Stimulated activated CD8-positive, alpha-beta memory T cell treated with anti-CD3 and anti-CD28 coated beads, Interleukin-7, amount 100 ng/mL, for 1 hour (primary cell): ENCODE measurements around the gene BRCA2.

ENCODE experiments used
- DNase-seq, 2 donors: peaks; one replicate each; pipeline ENCODE4 v3.0.0-alpha.2; 2020; ENCODE audit warnings: low read depth in 2 of 2

BRCA2 gene, protein sequence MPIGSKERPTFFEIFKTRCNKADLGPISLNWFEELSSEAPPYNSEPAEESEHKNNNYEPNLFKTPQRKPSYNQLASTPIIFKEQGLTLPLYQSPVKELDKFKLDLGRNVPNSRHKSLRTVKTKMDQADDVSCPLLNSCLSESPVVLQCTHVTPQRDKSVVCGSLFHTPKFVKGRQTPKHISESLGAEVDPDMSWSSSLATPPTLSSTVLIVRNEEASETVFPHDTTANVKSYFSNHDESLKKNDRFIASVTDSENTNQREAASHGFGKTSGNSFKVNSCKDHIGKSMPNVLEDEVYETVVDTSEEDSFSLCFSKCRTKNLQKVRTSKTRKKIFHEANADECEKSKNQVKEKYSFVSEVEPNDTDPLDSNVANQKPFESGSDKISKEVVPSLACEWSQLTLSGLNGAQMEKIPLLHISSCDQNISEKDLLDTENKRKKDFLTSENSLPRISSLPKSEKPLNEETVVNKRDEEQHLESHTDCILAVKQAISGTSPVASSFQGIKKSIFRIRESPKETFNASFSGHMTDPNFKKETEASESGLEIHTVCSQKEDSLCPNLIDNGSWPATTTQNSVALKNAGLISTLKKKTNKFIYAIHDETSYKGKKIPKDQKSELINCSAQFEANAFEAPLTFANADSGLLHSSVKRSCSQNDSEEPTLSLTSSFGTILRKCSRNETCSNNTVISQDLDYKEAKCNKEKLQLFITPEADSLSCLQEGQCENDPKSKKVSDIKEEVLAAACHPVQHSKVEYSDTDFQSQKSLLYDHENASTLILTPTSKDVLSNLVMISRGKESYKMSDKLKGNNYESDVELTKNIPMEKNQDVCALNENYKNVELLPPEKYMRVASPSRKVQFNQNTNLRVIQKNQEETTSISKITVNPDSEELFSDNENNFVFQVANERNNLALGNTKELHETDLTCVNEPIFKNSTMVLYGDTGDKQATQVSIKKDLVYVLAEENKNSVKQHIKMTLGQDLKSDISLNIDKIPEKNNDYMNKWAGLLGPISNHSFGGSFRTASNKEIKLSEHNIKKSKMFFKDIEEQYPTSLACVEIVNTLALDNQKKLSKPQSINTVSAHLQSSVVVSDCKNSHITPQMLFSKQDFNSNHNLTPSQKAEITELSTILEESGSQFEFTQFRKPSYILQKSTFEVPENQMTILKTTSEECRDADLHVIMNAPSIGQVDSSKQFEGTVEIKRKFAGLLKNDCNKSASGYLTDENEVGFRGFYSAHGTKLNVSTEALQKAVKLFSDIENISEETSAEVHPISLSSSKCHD (N-terminal part only)

DNA sequence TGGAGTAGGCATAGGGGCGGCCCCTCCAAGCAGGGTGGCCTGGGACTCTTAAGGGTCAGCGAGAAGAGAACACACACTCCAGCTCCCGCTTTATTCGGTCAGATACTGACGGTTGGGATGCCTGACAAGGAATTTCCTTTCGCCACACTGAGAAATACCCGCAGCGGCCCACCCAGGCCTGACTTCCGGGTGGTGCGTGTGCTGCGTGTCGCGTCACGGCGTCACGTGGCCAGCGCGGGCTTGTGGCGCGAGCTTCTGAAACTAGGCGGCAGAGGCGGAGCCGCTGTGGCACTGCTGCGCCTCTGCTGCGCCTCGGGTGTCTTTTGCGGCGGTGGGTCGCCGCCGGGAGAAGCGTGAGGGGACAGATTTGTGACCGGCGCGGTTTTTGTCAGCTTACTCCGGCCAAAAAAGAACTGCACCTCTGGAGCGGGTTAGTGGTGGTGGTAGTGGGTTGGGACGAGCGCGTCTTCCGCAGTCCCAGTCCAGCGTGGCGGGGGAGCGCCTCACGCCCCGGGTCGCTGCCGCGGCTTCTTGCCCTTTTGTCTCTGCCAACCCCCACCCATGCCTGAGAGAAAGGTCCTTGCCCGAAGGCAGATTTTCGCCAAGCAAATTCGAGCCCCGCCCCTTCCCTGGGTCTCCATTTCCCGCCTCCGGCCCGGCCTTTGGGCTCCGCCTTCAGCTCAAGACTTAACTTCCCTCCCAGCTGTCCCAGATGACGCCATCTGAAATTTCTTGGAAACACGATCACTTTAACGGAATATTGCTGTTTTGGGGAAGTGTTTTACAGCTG is at the start of gene BRCA2, which contains the start of gene ZAR1L:
BRCA2 (plus strand) TSS at position 271 of the 790 bp plus-strand sequence. CDS start 953 bp downstream, outside the sequence.
ZAR1L (minus strand) TSS at position 126 of the 790 bp plus-strand sequence. CDS start 3,438 bp downstream, outside the sequence.
- peak; percentile 63 to 72 for DNase-seq

DNA sequence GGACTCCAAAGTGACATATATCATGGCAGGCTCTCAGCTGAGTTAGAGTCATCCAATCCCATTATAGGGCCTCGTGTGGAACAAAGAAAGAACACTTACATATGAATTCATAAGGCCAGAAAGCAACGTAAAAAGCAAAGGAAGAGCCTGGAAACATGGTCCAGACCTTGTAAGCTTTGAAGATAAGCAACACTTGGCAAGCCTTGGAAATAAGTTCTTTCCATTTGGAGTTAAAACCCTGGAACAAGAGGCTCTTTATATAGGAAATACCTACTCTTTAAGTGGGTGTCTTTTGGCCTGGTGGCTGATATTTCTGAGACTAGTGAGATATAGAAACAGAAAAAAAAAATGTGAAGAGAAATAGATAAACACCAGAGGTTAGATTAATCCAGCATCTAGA is 49.6 kb upstream of the BRCA2 start:
- DNase-seq: no peak

DNA sequence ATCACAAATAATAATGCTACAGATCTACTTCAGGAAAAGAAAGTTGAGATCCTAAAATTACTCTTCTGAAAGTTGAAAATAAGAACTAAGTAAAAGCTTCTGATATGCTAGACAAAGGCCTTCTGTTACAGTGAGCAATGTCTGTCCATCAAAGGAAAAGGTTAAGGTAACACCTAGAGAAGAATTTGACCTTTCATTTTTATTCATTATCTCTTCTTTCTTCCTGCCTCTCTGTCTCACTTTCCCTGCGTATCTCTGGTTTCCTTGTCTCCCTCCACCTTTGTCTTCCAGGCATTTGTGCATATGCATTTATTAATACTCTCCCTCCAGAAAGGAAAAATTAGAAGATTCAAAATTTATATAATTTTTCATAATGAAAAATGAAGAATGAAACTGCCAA is 49.2 kb upstream of the BRCA2 start:
- no peak for DNase-seq

DNA sequence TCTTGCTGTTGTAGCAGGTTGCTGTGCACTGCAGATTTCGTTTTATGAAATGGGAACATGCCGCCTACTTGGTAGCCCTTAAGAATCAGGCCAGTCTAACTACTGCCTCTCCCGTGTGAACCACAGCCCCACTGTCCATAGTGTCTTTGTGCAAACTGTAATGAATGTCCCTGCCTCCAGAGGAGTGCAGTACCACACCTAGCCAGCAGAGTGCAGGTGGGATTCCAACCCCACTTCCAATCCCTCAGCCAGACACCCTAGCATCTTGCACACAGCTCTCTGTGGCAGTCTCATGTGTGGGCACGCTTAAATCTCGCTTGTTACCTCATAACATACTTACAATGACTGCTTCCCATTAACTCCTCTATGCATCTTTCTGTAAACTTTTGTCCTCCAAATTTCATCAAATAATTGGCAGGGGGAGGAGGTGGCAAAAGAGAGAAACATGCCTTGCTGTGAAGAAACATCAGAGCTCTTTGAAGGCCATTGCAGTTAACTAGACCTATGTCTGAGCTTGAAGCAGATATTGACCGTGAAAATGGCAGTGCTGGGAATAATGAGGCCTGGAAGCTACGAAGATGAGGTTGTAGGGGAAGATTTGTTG is 47.4 kb upstream of the BRCA2 start:
- peak in 1 of 2 donors; percentile 6 for DNase-seq

DNA sequence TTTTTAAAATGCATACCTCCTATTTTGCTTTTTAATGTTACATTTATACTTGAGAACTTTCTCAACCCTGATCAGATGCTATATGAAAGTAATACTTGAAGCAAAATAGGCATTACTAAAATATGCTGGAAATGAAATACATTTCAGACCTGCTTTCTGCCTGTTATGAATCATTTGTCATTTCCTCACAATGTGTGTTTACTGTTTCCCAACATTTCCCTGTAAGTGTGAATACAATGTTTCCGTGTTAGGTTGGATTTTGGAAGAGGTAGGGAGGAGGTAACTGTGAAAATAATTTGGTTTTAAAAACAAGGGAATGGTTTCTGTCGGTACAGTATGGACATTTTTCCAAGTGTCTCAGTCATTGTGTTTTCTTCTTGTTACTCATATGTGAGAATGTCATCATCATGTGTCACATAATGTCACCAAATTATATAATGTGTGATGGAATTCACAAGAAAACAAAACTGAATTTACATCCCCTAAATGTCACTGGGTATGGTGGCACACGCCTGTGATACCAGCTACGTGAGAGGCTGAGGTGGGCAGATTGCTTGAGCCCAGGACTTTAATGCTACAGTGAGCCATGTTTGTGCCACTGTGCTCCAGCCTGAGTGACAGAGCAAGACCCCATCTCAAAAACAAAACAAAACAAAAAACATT is 43.2 kb upstream of the BRCA2 start:
- no peak for DNase-seq

DNA sequence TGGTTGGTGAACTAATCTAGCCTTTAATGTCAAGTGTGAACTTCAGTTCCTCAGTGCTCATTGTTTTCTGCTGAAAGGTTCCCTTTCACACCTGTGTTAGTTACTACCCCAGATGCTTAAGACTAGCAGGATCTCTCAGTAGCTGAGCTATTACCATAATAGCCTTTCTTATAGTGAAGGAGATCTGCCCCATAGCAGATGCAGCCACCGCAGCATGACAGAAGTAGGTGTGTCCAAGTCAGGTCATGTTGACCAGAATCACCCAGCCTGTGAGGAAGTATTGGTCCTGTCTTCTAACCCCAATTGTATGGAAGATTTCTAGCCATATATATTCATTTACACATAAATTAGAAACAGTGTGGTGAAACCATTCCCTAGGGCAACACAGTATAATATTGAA is 37.5 kb upstream of the BRCA2 start:
- DNase-seq: no peak

DNA sequence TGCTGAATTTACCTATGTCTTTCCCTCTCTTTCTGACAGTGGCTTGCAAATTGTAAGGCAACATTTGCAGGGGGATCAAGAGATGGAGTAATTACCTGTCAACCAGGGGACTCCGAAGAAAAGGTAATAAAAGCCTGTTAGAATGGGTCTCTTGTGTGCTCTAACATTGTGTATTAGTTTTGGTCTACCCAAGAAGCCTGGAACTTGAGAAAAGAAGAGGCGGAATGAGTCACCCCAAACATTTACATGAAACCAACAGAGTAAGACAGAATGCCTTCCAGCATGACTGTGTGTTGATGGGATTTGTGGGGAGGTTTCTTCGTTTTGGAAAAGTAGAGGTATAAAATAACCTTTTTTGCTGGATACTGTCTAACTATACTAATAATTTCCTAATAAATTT is 36.9 kb upstream of the BRCA2 start:
- no peak for DNase-seq

DNA sequence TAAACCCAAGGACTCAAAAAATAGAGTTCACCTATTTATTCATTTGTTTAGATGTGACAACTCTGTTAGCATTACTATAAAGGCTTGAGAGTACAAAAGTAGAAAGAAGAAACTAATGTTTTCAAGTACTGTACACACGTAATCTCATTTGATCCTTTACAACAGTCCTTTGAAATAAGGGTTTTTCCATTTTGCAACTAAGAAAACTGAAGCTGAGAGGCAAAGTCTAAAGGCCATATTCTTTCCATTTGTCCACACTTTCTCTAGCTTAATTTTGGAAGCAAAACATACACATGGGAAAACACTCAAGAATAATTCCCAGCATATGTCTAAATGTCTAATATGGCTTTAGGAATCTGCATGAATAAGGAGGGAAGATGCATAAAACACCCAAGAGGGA is 34.2 kb upstream of the BRCA2 start:
- no peak for DNase-seq

DNA sequence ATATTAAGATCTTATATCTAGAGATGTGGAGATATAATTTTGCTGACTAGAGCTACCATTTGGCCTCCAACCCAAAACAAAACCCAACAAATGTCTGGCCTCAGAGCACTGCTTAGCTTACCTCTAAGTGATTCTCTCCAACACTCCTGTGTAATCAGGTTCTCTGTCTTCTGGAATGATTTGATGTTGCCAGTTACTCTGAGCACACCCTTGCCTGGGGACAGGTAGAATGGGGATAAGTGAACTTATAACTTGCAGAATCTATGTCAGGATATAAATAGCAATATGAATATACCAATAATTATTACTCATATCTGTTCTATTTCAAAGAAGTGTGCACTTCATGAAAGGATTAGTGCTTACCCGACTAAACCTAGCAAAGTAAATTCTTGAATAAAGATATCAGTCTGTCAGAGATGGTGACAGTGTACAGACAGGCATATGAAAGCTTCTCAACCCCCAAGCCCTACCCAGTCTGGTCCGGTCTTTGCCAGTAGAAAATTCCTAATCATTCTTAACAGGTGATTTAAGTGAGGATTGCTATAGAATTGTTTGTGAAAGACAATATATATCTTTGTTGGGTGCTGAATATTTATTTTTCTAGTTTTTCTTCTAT is 33.1 kb upstream of the BRCA2 start:
- no peak for DNase-seq

DNA sequence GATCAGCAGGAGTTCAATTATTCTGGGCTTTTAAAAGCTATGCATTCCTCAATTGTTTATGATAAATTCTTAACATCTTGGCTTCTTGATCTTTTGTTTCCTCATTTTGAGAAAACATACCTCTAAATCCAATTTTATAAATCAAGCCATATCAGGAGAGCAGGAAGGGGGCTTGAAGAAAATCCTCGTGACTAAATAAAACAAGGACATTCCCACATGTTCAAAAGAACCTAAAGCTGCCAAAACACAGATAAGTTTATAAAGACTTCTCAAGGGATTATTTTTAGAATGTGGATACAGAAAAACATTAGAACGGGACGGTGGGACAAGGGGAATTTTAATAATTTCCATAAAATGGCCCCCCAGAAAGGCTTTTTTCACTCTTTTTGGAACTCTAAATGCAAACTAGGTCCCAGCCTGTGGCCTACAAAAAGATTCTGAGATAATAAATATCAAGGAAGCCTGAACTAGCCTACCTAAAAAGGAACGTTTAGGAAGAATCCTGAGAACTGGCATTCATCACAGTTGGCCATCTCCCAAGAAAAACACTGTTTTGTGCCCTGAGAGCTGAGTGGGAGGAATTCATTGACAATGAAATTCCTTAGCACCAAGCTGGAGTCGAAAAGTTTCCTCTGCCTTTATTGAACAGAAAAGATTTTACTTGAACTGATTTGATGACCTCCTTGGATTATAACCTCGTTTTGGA is 30.2 kb upstream of the BRCA2 start:
- DNase-seq: no peak

DNA sequence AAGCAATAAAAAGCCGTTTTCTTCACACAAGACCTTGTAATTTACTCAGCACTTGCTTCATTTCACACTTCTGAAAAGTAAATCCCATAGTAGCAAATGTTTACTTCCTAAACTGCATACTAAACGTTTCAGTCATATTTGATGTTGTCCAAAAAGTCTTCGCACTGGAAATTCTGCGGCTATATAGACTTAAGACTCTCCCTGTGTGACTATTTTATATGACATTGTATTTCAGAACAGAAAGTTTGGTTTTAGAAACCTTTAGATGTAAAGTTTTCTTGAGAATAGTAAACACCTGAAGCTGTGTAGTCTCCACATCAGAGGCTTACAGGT is 29.7 kb upstream of the BRCA2 start:
- no peak for DNase-seq

DNA sequence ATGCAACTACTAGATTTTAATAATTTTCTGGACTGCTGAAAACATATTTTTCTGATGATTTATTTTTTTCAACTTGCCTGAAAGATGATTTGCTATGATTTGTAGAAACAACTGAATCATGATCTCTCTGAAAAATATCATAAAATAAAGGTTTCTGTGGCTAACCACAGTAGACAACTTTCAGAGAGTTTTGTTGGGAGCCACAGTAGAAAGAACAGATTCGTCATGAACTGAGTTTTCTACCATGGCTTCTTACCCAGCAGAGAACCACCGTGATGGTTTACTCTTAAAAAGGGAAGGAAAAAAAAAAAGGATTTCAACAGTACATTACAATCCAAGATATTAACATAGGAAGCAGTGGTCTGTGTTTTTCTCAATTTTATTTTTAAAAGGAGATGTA is 18.1 kb upstream of the BRCA2 start:
- DNase-seq: no peak

DNA sequence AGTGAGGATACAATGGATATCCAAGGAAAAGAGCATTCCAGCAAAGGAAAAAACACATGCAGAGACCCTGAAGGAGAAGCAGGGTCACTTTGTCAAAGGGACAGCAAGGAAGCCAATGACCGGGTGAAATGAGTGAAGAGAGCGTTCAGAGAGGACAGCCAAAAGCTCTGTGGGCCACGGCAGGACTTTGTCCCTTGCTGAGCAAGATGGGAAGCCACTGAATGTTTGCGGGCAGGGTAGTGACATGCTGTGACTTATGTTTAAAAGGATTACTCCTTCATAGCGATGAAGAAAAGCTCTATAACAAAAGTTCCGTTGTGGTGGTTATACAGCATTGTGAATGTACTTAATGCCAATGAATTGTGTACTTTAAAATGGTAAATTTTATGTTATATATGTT is 16.6 kb upstream of the BRCA2 start:
- DNase-seq: no peak

DNA sequence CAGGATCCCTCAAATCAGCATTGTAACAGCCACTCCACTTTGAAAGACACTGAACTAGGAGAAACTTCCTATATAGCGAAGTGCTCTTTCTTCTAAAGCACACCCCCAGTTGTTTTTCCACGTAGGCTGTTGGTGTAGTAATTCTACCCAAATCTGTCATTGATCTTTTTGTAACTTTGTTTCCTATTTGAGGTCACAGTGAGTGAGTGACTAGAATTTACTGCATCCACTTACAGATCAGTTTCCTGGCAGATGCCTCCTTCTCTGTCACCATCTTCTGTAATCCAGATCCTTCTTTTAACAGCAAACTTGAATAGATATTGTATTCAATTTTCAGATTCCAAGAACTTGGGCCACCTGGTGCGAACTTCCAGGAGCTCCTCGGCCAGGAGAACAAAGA is 15.4 kb upstream of the BRCA2 start:
- DNase-seq: no peak

DNA sequence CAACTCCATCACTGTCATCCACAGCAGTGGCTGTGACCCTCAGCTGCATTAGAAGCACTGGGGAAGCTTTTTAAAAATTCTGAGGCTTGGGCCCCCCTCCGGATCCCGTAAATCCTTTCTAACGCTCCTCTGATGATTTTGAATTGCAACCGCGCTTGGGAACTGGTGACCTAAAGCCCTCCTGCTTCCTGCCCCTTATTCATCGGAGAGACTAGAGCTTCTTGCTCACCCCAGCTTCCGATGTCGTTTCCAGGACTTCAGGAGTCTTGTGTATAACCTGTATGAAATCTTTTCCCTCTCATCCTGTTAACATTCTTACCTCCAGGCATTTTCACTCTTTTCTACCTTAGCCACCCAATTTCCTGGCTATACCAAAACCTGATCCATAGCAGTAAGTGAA is 14.9 kb upstream of the BRCA2 start:
- no peak for DNase-seq

DNA sequence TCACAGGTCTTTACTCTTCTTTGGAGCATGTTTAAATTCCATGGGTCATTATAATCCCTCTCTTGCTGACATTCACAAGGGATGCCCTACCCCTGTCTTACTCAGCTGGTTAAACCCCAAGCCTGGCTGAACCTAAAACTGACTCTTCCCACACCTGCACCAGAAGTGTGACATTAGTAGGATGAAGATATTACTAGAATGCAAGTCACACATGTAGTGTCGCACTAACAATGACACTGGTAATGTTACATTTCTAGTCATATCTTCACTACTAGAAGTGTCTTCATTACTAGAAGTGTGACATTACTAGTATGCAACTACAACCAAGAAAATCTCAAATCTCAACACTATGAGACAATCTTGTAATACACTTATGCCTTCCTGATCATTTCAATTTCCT is 14.4 kb upstream of the BRCA2 start:
- no peak for DNase-seq

DNA sequence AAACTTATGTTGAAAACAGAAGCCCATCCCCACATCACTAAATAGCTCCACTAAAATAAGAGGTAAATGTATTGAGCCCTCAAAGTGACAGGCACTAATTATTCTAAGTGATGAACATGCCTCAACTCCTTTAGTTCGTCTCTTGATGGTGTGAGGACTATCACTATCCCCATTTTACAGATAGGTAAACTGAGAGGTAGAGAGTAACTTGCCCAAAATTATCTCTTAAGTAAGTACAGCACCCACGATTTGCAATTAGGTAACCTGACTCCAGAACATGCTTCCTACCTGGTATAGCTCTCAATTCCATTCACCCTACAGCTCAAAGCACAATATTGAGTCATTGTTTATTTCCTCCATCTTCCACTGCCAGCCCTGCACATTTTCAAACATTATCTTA is 12.8 kb upstream of the BRCA2 start:
- DNase-seq: no peak

DNA sequence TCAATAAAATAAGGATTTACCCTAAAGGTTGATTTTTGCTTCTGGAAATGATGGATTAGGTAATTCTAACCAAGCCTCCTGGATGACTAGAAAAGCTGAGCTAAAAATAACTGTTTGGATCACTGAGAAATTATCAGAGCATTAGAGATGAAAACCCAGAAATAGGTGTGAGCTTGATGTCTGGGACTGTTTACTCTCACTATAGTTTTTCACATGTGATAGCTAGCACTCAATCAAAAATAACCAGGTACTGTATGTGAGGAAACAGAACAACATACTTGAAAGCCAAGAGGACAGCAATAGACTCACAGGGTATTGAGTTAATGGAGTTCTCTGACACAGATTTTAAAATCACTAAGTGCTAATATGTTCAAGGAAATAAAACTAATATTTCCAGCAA is 9.7 kb upstream of the BRCA2 start:
- no peak for DNase-seq
